ENCODE data around the gene SLIT1. TPM values are rescaled to one million over a fixed set of nuclear protein-coding genes. Genes with fewer than 3 reads are reported as not detected.

Gene SLIT1
- total and polyA plus RNA-seq, 8 donors = 0.20 to 7.0 (median 3.7) TPM

DNA sequence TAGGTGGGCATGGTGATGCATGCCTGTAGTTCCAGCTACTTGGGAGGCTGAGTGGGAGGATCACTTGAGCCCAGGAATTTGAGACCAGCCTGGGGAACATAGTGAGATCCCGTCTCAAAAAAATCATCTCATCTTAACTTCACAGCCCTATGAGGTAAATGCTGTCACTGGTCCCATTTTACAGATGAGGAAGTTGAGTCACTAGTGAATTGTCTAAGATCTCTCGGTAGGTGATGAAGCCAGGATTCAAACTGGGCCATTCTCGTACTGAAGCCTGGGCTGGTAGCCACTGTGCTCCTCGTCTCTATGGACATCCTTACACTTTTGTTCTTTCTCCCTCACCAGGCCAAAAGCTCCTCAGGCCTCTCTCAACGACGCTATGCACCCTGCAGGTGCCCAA is 6.4 kb downstream of the SLIT1 start:
- H3K27me3 ChIP-seq = peaks cover 9 to 53% of the 10 kb centered on the region in 2 donors
- no peak for ATAC-seq

DNA sequence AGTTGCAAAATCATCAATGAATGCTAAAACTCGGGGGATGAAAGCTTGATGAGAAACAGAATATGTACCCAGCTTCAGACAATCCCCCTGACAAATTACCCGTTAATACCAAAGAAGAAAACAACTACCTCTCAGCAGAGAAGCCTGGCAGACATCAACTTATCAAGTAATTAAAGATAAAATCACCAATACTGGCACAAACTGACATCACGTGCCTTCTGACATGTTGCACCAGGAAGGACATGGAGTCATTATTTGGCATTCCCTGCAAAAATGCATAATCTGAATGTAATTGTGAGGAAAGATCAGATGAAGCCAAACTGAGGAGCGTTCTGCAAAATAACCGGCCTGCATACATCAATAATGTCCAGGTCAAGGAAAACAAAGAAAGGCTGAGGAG is 7.7 kb downstream of the SLIT1 start:
- no peak overlapping the region for H3K4me3 ChIP-seq
- no peaks in the 10 kb centered on the region for H3K36me3 ChIP-seq
- no peak for TF ChIP-seq CTCF (IDR thresholded peaks at IDR 0.05)
- intact Hi-C loops (cut with DNase I) = no loop called here
- H3K9me3 ChIP-seq = no peaks in the 10 kb centered on the region
- H3K27me3 ChIP-seq = peaks cover 8 to 41% of the 10 kb centered on the region in 2 donors
- DNase-seq (peak in 2 of 4 donors; percentile 82 to 89), ATAC-seq (no peak)
- H3K27ac ChIP-seq = no peak overlapping the region
- no peaks in the 10 kb centered on the region for H3K4me1 ChIP-seq

More for the DNA sequence above, 6.4 kb downstream of the SLIT1 start:
- Histone ChIP-seq H3K9me3 (no peaks in the 10 kb centered on the region), H3K36me3 (no peaks in the 10 kb centered on the region), H3K27ac (no peak overlapping the region), H3K4me1 (no peaks in the 10 kb centered on the region), H3K4me3 (no peak overlapping the region)
- no peak for TF ChIP-seq CTCF (IDR thresholded peaks at IDR 0.05)
- intact Hi-C loops (cut with DNase I) = no loop called here
- DNase-seq = no peak

DNA sequence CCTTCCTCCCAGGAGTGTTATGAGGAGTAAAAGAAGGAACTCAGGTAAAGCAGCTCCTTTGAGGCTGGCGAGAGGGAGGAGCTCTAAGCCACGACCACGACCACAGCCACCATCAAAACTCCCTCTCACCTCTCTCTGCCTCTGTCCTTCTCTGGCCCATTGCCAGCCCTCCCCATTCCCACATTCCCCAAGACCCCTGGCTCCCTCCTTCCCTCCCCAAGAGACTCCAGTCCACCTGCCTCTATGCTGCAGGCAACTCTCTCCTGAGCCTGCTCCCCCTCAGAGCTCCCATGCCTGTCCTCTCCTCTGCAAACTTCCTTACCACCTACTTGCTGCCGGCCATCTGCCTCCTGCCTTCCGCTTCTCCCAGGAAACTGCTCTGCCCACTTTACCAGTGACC is 9.5 kb downstream of the SLIT1 start:
- Histone ChIP-seq H3K9me3 (no peaks in the 10 kb centered on the region), H3K27me3 (peaks cover 8 to 37% of the 10 kb centered on the region in 2 donors), H3K36me3 (no peaks in the 10 kb centered on the region), H3K4me3 (no peak overlapping the region), H3K27ac (no peak overlapping the region), H3K4me1 (no peaks in the 10 kb centered on the region)
- ATAC-seq = no peak
- TF ChIP-seq CTCF (IDR thresholded peaks at IDR 0.05) = no peak
- DNase-seq = no peak
- intact Hi-C loops (cut with DNase I) = no loop called here

DNA sequence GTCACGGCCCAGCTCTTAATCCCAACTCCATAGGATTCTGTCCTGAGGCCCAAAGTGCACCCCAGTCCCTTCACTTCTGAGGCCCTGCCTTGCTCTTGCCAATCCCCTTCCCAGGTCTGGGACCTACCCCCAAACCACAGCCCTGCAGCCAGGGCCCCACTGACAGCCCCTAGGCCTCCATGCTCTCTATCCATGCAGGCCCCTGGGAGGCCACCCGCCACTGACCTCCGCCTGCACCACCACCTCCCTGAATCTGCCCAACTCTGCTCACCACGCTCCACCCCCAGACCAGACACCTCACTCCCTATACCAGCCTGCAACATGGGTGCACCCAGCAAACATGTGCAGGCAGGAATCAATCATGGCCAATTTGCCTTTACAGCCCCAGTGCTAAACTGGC is 10.2 kb downstream of the SLIT1 start:
- ATAC-seq (no peak), DNase-seq (no peak)
- H3K27ac ChIP-seq = no peak overlapping the region
- H3K4me3 ChIP-seq = no peak overlapping the region
- intact Hi-C loops (cut with DNase I) = no loop called here
- no peak for TF ChIP-seq CTCF (IDR thresholded peaks at IDR 0.05)
- H3K27me3 ChIP-seq = peaks cover 8 to 37% of the 10 kb centered on the region in 2 donors
- H3K4me1 ChIP-seq = no peaks in the 10 kb centered on the region
- H3K9me3 ChIP-seq = no peaks in the 10 kb centered on the region
- no peaks in the 10 kb centered on the region for H3K36me3 ChIP-seq

- TF ChIP-seq CTCF (IDR thresholded peaks at IDR 0.05) = no peak
- intact Hi-C loops (cut with DNase I) = no loop called here
- Histone ChIP-seq H3K4me3 (no peak overlapping the region), H3K9me3 (no peaks in the 10 kb centered on the region), H3K4me1 (no peaks in the 10 kb centered on the region), H3K27me3 (peaks cover 8 to 30% of the 10 kb centered on the region in 2 donors), H3K27ac (no peak overlapping the region), H3K36me3 (no peaks in the 10 kb centered on the region)
- DNase-seq (no peak), ATAC-seq (no peak)
Measured at GRCh38 chr10:97174941-97175340, 10.8 kb downstream of the SLIT1 start.
